Sigmoid colon (tissue), 7 donors: Measurements from ENCODE around the gene FCHSD2. TPM values are rescaled to one million over a fixed set of nuclear protein-coding genes. Genes with fewer than 3 reads are reported as not detected.

Experiments used
- DNase-seq: peaks from one replicate; pipeline ENCODE4 v3.0.0-alpha.2; 2019
- H3K27ac ChIP-seq, 4 donors: fragments of 200-600 bp; sonication (generic); one replicate each; pipeline ENCODE4 v1.5.1; 2016 to 2019; ENCODE audit warnings: mild to moderate bottlenecking in 1 of 4
- H3K27me3 ChIP-seq, 3 donors: fragments of 200-600 bp; sonication (generic); one replicate each; pipeline ENCODE4 v1.5.1; 2019; ENCODE audit warnings: mild to moderate bottlenecking in 1 of 3
- H3K36me3 ChIP-seq, 4 donors: fragments of 200-600 bp; sonication (generic); one replicate each; pipeline ENCODE4 v1.5.1; 2016 to 2019
- H3K4me1 ChIP-seq, 4 donors: fragments of 200-600 bp; sonication (generic); one replicate each; pipeline ENCODE4 v1.5.1; 2017 to 2019
- H3K4me3 ChIP-seq, 4 donors: fragments of 200-600 bp; sonication (generic); one replicate each; pipeline ENCODE4 v1.5.1; 2017 to 2019; ENCODE audit warnings: mild to moderate bottlenecking in 2 of 4, moderate library complexity in 1 of 4
- H3K9me3 ChIP-seq, 4 donors: fragments of 200-600 bp in 3 of 4; sonication (generic) in 3 of 4; one replicate each; pipeline versions ENCODE4 v1.5.1 to v1.6.1; 2013 to 2019
- CTCF ChIP-seq, 4 experiments: fragments of 450-650 bp in 3 of 4; fragments of 200-600 bp in 1 of 4; IDR thresholded peaks; one replicate each; pipeline ENCODE4 v1.5.1; 2016 to 2019; ENCODE audit warnings: antibody characterized with exemption in 4 of 4, mild to moderate bottlenecking in 3 of 4, moderate library complexity in 2 of 4
- EP300 ChIP-seq, 4 donors: sonication (generic); formaldehyde crosslinking; IDR thresholded peaks; one replicate each; pipeline ENCODE4 v1.6.1; 2017; ENCODE audit warnings: antibody characterized with exemption in 4 of 4
- POLR2A ChIP-seq, 2 donors: fragments of 450-650 bp; IDR thresholded peaks; one replicate each; pipeline ENCODE4 v1.6.1; 2016; ENCODE audit warnings: antibody characterized with exemption in 2 of 2, mild to moderate bottlenecking in 2 of 2, moderate library complexity in 2 of 2
- POLR2AphosphoS5 ChIP-seq, 4 donors: sonication (generic); formaldehyde crosslinking; IDR thresholded peaks; one replicate each; pipeline ENCODE4 v1.6.1; 2017; ENCODE audit warnings: antibody characterized with exemption in 4 of 4
- WGBS, 2 donors: extraction: QIAGEN DNeasy Blood & Tissue Kit; methylation state at CpG; one replicate each; pipeline ENCODE4 v1.1.7; 2013; 5-methylcytosine and 5-hydroxymethylcytosine counted together
- intact Hi-C: fragments of 100-400 bp; cut with DNase I; formaldehyde crosslinking; loops from one replicate; pipeline ENCODE4 v1.15.1; 2023
- polyA plus RNA-seq, 3 donors: library from polyadenylated mRNA; stranded (reverse); fragments of 200-250 nt; gene quantifications; one replicate each; pipeline ENCODE4 v1.2.3, GENCODE V29; 2013
- total RNA-seq, 4 donors: library from RNA; depleted of rRNA; stranded (reverse); fragments of >200 nt; gene quantifications; one replicate each; pipeline ENCODE4 v1.1.0, GENCODE V29; 2016
- donor health status: healthy with polysubstance abuse.
- donor health status: Bipolar disorder and iron deficiency.
- donor health status: healthy.

The FCHSD2 gene
- total and polyA plus RNA-seq, 7 donors = 6.9 to 36.3 (median 18.6) TPM

- 63 to 74% methylated on average over 8 of the region's 8 CpGs for WGBS, 2 donors
- intact Hi-C loops = no loop called here
- Histone ChIP-seq H3K4me3 (no peak overlapping the region), H3K36me3 (no peaks in the 10 kb centered on the region), H3K27ac (no peak overlapping the region), H3K4me1 (no peaks in the 10 kb centered on the region), H3K27me3 (no peaks in the 10 kb centered on the region), H3K9me3 (no peaks in the 10 kb centered on the region)
- peak; percentile 6 for DNase-seq
- no peak for TF ChIP-seq EP300 (IDR thresholded peaks at IDR 0.05)
- no peak for TF ChIP-seq POLR2AphosphoS5 (IDR thresholded peaks at IDR 0.05)
- TF ChIP-seq CTCF (IDR thresholded peaks at IDR 0.05) = no peak
- TF ChIP-seq POLR2A (IDR thresholded peaks at IDR 0.05) = no peak
Observed at GRCh38 chr11:73171436-73172161, 29.5 kb upstream of the FCHSD2 start.

GRCh38 chr11:73170140-73170539 is 28.0 kb upstream of the FCHSD2 start:
- H3K27me3 ChIP-seq = no peaks in the 10 kb centered on the region
- 93 to 96% methylated on average over 2 of the region's 2 CpGs for WGBS, 2 donors
- intact Hi-C loops = no loop called here

GRCh38 chr11:73168925-73169579 is 26.9 kb upstream of the FCHSD2 start:
- Histone ChIP-seq H3K36me3 (no peaks in the 10 kb centered on the region), H3K4me3 (no peak overlapping the region), H3K27me3 (no peaks in the 10 kb centered on the region), H3K27ac (no peak overlapping the region), H3K4me1 (no peaks in the 10 kb centered on the region), H3K9me3 (no peaks in the 10 kb centered on the region)
- TF ChIP-seq EP300 (IDR thresholded peaks at IDR 0.05) (no peak), CTCF (IDR thresholded peaks at IDR 0.05) (no peak), POLR2AphosphoS5 (IDR thresholded peaks at IDR 0.05) (no peak), POLR2A (IDR thresholded peaks at IDR 0.05) (no peak)
- peak; percentile 52 for DNase-seq
- WGBS, 2 donors = 86 to 90% methylated on average over 11 of the region's 11 CpGs
- intact Hi-C loops = no loop called here

More at GRCh38 chr11:73170140-73170539, 28.0 kb upstream of the FCHSD2 start:
- TF ChIP-seq POLR2A (IDR thresholded peaks at IDR 0.05) (no peak), POLR2AphosphoS5 (IDR thresholded peaks at IDR 0.05) (no peak), EP300 (IDR thresholded peaks at IDR 0.05) (no peak)
- Histone ChIP-seq H3K4me1 (no peaks in the 10 kb centered on the region), H3K27ac (no peak overlapping the region), H3K36me3 (no peaks in the 10 kb centered on the region), H3K9me3 (no peaks in the 10 kb centered on the region), H3K4me3 (no peak overlapping the region)
- no peak for DNase-seq

GRCh38 chr11:73167363-73167954 is 25.3 kb upstream of the FCHSD2 start:
- no peak overlapping the region for H3K27ac ChIP-seq
- no peaks in the 10 kb centered on the region for H3K4me1 ChIP-seq
- peak; percentile 14 for DNase-seq
- H3K27me3 ChIP-seq = no peaks in the 10 kb centered on the region
- no peaks in the 10 kb centered on the region for H3K9me3 ChIP-seq
- WGBS, 2 donors = 76% methylated on average over 3 of the region's 3 CpGs
- no peaks in the 10 kb centered on the region for H3K36me3 ChIP-seq
- TF ChIP-seq POLR2A (IDR thresholded peaks at IDR 0.05) (no peak), POLR2AphosphoS5 (IDR thresholded peaks at IDR 0.05) (no peak), CTCF (IDR thresholded peaks at IDR 0.05) (no peak), EP300 (IDR thresholded peaks at IDR 0.05) (no peak)
- intact Hi-C loops = no loop called here
- H3K4me3 ChIP-seq = no peak overlapping the region
